GM12874 (cell line): ENCODE measurements around the gene LDB3.
A peak's percentile ranks its signal among the peaks of the same experiment; 100 is the strongest.

ENCODE experiments used
- TF ChIP-seq, protein P1 (sequence below): IDR thresholded peaks from 2 replicates; pipeline ENCODE4 v1.5.1; 2011; ENCODE audit warnings: low read depth, mild to moderate bottlenecking, control low read depth, low read length, moderate library complexity; ENCODE audit not compliant: insufficient read depth

LDB3 gene, protein sequence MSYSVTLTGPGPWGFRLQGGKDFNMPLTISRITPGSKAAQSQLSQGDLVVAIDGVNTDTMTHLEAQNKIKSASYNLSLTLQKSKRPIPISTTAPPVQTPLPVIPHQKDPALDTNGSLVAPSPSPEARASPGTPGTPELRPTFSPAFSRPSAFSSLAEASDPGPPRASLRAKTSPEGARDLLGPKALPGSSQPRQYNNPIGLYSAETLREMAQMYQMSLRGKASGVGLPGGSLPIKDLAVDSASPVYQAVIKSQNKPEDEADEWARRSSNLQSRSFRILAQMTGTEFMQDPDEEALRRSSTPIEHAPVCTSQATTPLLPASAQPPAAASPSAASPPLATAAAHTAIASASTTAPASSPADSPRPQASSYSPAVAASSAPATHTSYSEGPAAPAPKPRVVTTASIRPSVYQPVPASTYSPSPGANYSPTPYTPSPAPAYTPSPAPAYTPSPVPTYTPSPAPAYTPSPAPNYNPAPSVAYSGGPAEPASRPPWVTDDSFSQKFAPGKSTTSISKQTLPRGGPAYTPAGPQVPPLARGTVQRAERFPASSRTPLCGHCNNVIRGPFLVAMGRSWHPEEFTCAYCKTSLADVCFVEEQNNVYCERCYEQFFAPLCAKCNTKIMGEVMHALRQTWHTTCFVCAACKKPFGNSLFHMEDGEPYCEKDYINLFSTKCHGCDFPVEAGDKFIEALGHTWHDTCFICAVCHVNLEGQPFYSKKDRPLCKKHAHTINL

DNA sequence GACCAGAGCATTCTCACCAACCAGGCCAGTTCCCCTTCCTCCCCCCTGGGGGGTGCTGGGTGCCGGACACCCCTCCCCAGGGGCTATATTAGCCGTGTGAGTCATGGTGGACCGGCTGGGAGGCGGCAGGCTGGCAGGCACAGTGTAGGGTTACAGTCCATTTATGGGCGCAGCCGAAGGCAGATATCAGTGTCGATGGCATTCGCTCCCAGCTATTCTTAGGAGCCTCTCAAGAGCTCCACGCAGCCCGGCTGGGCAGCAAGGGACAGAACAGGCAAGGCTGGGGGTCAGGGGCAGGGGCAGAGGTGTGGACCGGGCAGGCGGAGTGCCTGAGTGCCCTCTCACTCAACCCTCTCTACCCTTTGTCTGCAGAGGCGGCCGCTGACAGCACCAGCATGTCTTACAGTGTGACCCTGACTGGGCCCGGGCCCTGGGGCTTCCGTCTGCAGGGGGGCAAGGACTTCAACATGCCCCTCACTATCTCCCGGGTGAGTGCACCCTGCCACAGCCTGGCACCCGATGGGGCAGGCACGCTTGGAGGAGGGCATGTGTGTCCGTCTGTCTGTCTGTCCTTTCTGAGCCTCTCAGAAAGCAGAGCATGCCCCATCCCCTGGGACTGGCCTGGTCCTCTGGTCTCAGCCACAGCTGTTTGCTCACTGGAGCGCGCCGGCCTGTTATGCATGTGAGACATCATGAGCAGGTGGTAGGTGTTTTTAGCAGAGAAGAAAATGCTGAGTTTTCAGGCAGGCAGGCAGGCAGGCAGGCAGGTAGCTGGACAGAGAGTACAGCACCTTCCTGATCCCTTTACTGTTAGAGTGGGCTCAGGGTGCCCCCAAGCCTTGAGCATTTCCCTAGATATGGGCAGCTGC lies at the start of gene LDB3:
LDB3 (plus strand) TSS at position 215 of the 869 bp plus-strand sequence; CDS start at position 396, 181 bp downstream.
- TF ChIP-seq, protein P1, sequence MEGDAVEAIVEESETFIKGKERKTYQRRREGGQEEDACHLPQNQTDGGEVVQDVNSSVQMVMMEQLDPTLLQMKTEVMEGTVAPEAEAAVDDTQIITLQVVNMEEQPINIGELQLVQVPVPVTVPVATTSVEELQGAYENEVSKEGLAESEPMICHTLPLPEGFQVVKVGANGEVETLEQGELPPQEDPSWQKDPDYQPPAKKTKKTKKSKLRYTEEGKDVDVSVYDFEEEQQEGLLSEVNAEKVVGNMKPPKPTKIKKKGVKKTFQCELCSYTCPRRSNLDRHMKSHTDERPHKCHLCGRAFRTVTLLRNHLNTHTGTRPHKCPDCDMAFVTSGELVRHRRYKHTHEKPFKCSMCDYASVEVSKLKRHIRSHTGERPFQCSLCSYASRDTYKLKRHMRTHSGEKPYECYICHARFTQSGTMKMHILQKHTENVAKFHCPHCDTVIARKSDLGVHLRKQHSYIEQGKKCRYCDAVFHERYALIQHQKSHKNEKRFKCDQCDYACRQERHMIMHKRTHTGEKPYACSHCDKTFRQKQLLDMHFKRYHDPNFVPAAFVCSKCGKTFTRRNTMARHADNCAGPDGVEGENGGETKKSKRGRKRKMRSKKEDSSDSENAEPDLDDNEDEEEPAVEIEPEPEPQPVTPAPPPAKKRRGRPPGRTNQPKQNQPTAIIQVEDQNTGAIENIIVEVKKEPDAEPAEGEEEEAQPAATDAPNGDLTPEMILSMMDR = no peak

DNA sequence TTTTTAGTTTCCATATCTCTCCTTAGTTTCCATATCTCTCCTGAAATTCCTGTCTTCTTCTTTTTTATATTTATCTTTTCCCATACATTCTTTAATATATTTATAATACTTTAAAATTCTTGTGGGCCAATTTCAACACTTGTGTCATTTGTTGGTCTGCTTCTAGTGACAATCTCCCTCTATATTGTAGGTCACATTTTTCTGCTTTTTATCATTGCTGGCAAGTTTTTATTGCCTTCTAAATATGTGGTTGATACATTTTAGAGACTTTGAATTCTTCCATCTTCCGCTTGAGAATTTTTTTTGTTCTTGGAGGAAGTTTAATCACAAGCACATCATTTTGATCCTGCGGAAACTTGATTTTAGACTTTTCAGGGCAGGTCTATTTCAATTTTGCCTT lies 40.0 kb upstream of the LDB3 start:
- TF ChIP-seq, protein P1 = no peak

DNA sequence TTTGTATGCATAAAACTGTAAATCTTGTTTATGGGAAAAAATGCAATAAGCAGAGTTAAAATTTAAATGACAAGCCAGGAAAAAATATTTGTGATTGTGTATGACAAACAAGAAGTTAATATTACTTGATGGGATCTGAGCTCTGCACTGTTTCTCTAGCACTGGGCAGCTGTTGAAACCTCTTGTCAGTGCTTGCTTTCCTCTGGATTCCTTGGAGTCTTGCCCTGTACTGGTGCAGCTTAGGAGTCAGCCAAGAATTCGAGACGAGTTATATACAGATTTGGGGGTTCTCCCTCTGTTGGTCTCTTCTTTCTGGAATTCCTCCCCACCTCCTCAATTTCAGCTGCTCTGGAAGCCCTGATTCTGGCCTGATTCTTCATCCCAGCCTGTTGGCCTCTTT lies 38.2 kb upstream of the LDB3 start:
- TF ChIP-seq, protein P1 = no peak

DNA sequence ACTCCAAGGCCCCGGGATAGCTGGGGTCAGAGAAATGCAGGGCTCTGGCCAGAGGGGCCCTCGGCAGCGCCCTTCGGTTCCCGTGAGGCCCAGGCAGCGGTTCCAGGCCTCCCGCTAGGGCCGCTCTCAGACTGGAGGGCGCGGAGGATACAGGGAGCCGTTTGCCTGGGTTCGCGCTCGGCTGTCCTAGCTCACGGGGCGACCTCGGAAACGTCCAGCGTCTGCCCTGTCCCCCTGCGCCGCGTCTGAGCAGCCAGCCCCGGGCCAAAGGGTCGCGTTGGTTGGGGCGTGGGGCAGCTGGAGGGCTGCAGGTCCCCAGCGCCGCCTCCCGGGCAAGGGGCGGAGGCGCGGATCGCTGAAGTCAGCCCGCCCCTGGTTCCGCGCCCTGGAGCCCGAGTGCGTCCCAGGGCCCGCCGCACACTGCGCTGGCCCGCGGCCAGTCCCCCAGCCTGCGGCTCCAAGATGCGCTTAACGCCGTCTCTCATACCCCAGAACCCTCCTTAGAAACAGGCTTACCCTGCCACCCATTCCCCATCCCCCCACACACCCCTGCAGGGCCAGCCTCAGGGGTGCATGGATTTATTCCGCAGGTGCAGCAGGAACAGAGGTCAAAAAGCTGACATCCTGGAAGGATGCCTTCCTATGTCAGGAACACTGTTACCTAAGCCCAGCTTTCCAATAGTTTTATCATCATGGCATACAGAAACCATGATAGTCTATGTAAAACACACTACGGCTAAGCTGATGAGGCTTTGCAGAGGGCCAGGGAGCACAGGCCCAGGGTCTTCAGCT lies 36.1 kb upstream of the LDB3 start:
- TF ChIP-seq, protein P1 = 0 out of 2 replicates have a peak, but pooled peaks have one; percentile 2

DNA sequence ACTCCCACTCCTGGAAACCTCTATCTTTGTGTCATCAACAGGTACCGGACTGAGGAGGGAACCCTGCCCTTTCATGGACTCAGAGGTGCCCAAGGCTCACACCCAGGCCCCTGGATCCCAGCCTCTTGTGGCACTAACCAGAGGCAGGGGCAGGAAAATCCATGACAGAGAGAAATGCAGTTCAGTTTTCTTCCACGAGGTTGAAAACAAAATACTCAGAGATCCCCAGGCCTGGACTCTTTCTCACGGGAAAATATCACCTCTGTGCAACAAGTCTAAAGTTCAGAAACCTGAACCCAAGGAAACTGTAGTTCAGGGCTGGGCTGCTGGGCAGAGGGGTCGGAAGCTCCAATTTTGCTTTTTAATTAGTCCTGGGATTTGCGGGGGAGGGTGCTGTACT lies 35.4 kb upstream of the LDB3 start:
- TF ChIP-seq, protein P1 = no peak

DNA sequence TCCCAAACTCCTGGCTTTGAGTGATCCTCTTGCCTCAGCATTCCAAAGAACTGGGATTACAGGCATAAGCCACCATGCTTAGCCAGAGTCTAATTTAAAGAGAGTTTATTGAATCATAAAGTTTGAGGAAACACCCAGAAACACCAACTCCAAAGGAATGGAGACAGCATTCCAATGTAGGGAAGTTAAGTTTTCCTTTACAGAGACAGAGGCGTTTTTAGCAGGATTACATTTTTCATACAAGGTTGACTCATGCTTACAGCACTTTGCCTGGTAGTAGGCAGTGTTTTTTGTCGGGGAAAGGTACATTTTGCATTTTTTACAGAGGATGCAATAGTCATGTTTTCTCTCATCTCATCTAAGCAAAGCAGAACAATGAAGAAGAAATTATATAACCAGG lies 32.9 kb upstream of the LDB3 start:
- TF ChIP-seq, protein P1 = no peak
